Measurements from ENCODE around the gene TXK. TPM values are rescaled to one million over a fixed set of nuclear protein-coding genes. Genes with fewer than 3 reads are reported as not detected.

TXK gene
- total RNA-seq (1 to 10 TPM in 6 of 9 donors, under 1 TPM in 3; 0.55 to 4.9 (median 1.6) TPM), polyA plus RNA-seq (1 to 10 TPM in 1 of 3 donors, under 1 TPM in 2; 0.72 to 1.9 (median 0.74) TPM)
- long read RNA-seq, donor 1, result 0 reads
- long read RNA-seq, donor 2, result 0 reads
- long read RNA-seq, donor 3, result 0 reads
- long read RNA-seq, donor 4, result 0 reads
- long read RNA-seq, donor 5, partial matches to known transcripts, result 0 of 2 reads
- long read RNA-seq, donor 5, other reads (novel, unspliced or antisense), result 2 of 2 reads
- long read RNA-seq, donor 6, result 0 reads
- long read RNA-seq, donor 7, result 0 reads
- long read RNA-seq, donor 8, result 0 reads
- long read RNA-seq, donor 9, result 0 reads
- long read RNA-seq, donor 10, result 0 reads

DNA sequence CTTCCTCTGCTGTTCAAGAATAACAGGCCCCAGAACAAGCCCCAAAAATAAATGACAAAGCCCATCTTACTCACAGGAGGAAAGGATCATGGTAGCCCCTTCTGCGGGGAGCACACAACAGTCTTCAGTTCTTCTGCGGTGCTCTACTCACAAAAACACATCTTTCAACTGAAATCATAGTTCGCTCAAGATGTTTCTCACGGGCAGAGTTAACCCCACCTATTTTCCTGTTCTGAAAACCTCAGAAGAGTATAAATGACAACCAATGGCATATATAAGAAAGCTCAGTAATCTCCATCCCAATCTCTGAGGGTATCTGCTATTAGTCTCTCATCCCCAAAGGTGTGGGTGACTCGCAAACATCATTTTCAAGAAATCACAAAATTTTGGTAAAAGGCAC is at the start of gene TXK:
TSS of gene TXK (minus strand) at position 170 of the 400 bp plus-strand sequence. CDS start at position 90, 80 bp downstream.
- intact Hi-C loops (cut with DNase I), result loop anchor here in 1 of 2 donors (10.0 kb wide), 1 partner anchor 141 kb away; no protein-coding TSS in a partner anchor
- WGBS, 4 donors, result 81 to 90% (median 90%) methylated on average over 5 of the region's 5 CpGs
- H3K27me3 ChIP-seq, result no peaks in the 10 kb centered on the region
- TF ChIP-seq, protein P1, sequence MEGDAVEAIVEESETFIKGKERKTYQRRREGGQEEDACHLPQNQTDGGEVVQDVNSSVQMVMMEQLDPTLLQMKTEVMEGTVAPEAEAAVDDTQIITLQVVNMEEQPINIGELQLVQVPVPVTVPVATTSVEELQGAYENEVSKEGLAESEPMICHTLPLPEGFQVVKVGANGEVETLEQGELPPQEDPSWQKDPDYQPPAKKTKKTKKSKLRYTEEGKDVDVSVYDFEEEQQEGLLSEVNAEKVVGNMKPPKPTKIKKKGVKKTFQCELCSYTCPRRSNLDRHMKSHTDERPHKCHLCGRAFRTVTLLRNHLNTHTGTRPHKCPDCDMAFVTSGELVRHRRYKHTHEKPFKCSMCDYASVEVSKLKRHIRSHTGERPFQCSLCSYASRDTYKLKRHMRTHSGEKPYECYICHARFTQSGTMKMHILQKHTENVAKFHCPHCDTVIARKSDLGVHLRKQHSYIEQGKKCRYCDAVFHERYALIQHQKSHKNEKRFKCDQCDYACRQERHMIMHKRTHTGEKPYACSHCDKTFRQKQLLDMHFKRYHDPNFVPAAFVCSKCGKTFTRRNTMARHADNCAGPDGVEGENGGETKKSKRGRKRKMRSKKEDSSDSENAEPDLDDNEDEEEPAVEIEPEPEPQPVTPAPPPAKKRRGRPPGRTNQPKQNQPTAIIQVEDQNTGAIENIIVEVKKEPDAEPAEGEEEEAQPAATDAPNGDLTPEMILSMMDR (IDR thresholded peaks at IDR 0.05), result no peak
- TF ChIP-seq POLR2A (IDR thresholded peaks at IDR 0.05), result no peak
- H3K4me3 ChIP-seq, result no peak within 1 kb of the TSS
- no peak for DNase-seq
- no peaks in the 10 kb centered on the region for H3K9me3 ChIP-seq (replicated peaks in 1 of 3)
- no peaks in the 10 kb centered on the region for H3K4me1 ChIP-seq (replicated peaks in 1 of 2)
- no peaks in the 10 kb centered on the region for H3K36me3 ChIP-seq (replicated peaks in 1 of 2)
- H3K27ac ChIP-seq, result no peak within 1 kb of the TSS

DNA sequence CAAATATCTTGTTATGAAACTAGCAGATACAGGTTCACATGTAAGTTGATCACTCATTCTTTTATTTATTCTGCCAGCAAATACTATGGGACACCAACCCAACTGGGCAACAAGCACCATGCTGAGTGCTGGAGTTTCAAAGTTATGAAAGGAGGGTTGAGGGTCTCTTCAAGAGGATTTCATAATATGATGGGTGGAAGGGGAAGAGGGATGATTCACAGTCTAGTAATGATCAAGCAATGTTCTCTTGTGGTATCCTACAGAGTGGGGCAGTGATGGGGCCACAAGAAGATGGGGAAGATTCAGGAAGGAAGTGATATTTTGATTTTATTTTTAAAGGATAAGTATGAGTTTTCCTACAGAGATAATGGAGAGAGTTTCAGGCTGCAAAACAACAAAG is 46.2 kb upstream of the TXK start:
- H3K9me3 ChIP-seq (replicated peaks in 1 of 3), result no peaks in the 10 kb centered on the region
- no peaks in the 10 kb centered on the region for H3K27me3 ChIP-seq
- no peaks in the 10 kb centered on the region for H3K4me1 ChIP-seq (replicated peaks in 1 of 2)
- H3K27ac ChIP-seq, result no peak overlapping the region
- intact Hi-C loops (cut with DNase I), result no loop called here
- H3K36me3 ChIP-seq (replicated peaks in 1 of 2), result no peaks in the 10 kb centered on the region
- DNase-seq, result no peak
- TF ChIP-seq, protein P1 (IDR thresholded peaks at IDR 0.05), result no peak
- TF ChIP-seq POLR2A (IDR thresholded peaks at IDR 0.05), result no peak
- no peak overlapping the region for H3K4me3 ChIP-seq

DNA sequence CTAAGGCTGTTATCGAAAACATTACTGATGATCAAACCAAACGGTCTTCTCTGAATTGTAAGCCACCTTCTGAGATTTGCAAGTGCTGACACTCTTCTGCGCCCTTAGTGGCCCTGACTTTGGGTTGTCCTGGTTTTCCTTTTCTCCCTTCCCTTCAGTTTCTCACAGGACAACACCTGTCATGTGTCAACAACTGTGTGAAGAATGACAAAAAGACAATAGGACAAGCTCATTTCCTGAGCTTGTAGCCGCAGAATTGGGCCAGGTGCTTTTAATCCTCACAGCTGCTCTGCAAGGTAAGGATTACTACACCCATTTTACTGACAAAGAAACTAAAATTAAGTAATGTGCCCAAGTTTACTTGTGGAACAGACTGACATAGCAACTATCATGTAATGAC is 44.9 kb upstream of the TXK start:
- TF ChIP-seq, protein P1 (IDR thresholded peaks at IDR 0.05), result no peak
- no peak for TF ChIP-seq POLR2A (IDR thresholded peaks at IDR 0.05)
- no peak overlapping the region for H3K4me3 ChIP-seq
- intact Hi-C loops (cut with DNase I), result no loop called here

DNA sequence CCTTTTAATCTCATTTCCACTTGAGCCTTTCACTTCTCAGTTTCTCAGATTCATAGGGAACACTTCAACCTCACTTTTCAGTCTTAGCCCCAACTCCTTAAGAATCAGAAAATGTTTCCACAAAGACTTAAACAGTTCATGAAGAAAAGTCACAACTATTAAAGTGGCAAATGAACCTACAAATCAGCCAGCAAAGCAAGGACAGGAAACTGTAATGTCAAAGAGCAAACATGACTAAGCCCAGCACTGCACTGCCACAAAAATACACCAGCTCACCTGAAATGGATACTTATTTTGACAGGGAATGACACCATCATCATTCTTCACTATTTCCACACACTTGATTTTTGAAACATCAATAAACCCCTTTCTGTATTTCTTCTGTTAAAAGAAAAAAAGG is 41.8 kb upstream of the TXK start:
- DNase-seq, result no peak
- Histone ChIP-seq H3K4me1 (replicated peaks in 1 of 2) (peaks cover 0 to 8% of the 10 kb centered on the region in 2 donors), H3K27me3 (no peaks in the 10 kb centered on the region), H3K4me3 (no peak overlapping the region), H3K9me3 (replicated peaks in 1 of 3) (no peaks in the 10 kb centered on the region), H3K27ac (no peak overlapping the region), H3K36me3 (replicated peaks in 1 of 2) (no peaks in the 10 kb centered on the region)
- TF ChIP-seq, protein P1 (IDR thresholded peaks at IDR 0.05), result no peak
- no peak for TF ChIP-seq POLR2A (IDR thresholded peaks at IDR 0.05)
- intact Hi-C loops (cut with DNase I), result no loop called here

More for the DNA sequence above, 44.9 kb upstream of the TXK start:
- DNase-seq, result no peak
- H3K9me3 ChIP-seq (replicated peaks in 1 of 3), result no peaks in the 10 kb centered on the region
- no peaks in the 10 kb centered on the region for H3K27me3 ChIP-seq
- WGBS, 4 donors, result 80 to 91% (median 84%) methylated on average over 4 of the region's 4 CpGs
- no peak overlapping the region for H3K27ac ChIP-seq
- H3K4me1 ChIP-seq (replicated peaks in 1 of 2), result peaks cover 0 to under 1% of the 10 kb centered on the region in 2 donors
- H3K36me3 ChIP-seq (replicated peaks in 1 of 2), result no peaks in the 10 kb centered on the region
